GM19193 (cell line): Measurements from ENCODE around the gene DUSP22.

Experiments used
- POLR2A ChIP-seq: IDR thresholded peaks from 4 replicates; pipeline ENCODE4 v1.6.1; 2011; ENCODE audit not compliant: insufficient read depth, insufficient read length; ENCODE audit errors: extremely low read depth

Gene DUSP22

GRCh38 chr6:290111-290922 lies 2.0 kb upstream of the DUSP22 start:
- TF ChIP-seq POLR2A, result peak; percentile 54

- no peak for TF ChIP-seq POLR2A
These were observed 1.0 kb upstream of the DUSP22 start for GRCh38 chr6:291204-291696.

GRCh38 chr6:292506-293192 lies 362 bp downstream of the DUSP22 start:
- TF ChIP-seq POLR2A, result peak; percentile 87

- peak; percentile 83 for TF ChIP-seq POLR2A
These were observed 1.2 kb downstream of the DUSP22 start for GRCh38 chr6:293193-294174.

GRCh38 chr6:294656-295565 lies 2.6 kb downstream of the DUSP22 start:
- no peak for TF ChIP-seq POLR2A

GRCh38 chr6:296151-297122 lies 4.2 kb downstream of the DUSP22 start:
- peak; percentile 73 for TF ChIP-seq POLR2A

- TF ChIP-seq POLR2A, result no peak
These were observed 5.4 kb downstream of the DUSP22 start for GRCh38 chr6:297571-298232.

GRCh38 chr6:298233-299103 lies 6.2 kb downstream of the DUSP22 start:
- TF ChIP-seq POLR2A, result no peak

GRCh38 chr6:299104-299980 lies 7.1 kb downstream of the DUSP22 start:
- TF ChIP-seq POLR2A, result no peak

- no peak for TF ChIP-seq POLR2A
These were observed 7.7 kb downstream of the DUSP22 start for GRCh38 chr6:300026-300425.
